Endothelial cell of umbilical vein (primary cell): ENCODE results near the gene RPS6KA4. TPM values are rescaled to one million over a fixed set of nuclear protein-coding genes. Genes with fewer than 3 reads are reported as not detected.

Experiments used
- Bru-seq: library from RNA; stranded (reverse); fragments of 400-500 nt; gene quantifications from one replicate; lab custom pipeline; 2021; lab: Mats Ljungman, UMichigan
- BruChase-seq, 2 experiments: library from RNA; stranded (reverse); fragments of 400-500 nt; gene quantifications; one replicate each; lab custom pipeline; 2021; lab: Mats Ljungman, UMichigan
- BruUV-seq: library from RNA; stranded (reverse); fragments of 400-500 nt; replicated peaks from 2 replicates; lab custom pipeline; 2021; lab: Mats Ljungman, UMichigan
- CTCF ChIA-PET: fragments of 300-600, 350-600 bp; sonication (Branson Sonifier 250); formaldehyde crosslinking; loops from one replicate; lab custom pipeline; 2021; ENCODE audit warnings: antibody characterized with exemption, inconsistent platforms; lab: Charles Lee
- POLR2A ChIA-PET: fragments of 300-600, 350-600 bp; sonication (Branson Sonifier 250); formaldehyde crosslinking; loops from one replicate; lab custom pipeline; 2021; ENCODE audit warnings: antibody characterized with exemption, inconsistent platforms; lab: Charles Lee
- DNase-seq: peaks from one replicate; pipeline ENCODE4 v3.0.0-alpha.2; 2011; ENCODE audit warnings: low read depth, low spot score
- FAIRE-seq: peaks from 2 replicates; lab custom pipeline; 2011; peaks lifted over from hg19 to GRCh38; lab: Jason Lieb, UNC
- H2AFZ ChIP-seq: 2 replicates; pipeline ENCODE4 v1.6.0; 2012; ENCODE audit warnings: low read depth, low read length, control low read depth, inconsistent platforms
- H3K27ac ChIP-seq: 2 replicates; pipeline ENCODE4 v1.5.1; 2011; ENCODE audit warnings: low read depth, mild to moderate bottlenecking, control low read depth, low read length, moderate library complexity; ENCODE audit not compliant: insufficient read depth
- H3K27me3 ChIP-seq, 2 experiments: 2 replicates each; pipeline versions ENCODE4 v1.6.0 to v1.6.1; 2011; ENCODE audit warnings: low read length in 2 of 2, mixed read lengths in 1 of 2; ENCODE audit not compliant: control insufficient read depth in 2 of 2, insufficient read depth in 2 of 2
- H3K36me3 ChIP-seq, 2 experiments: 2 replicates in 1 of 2; 3 replicates in 1 of 2; pipeline ENCODE4 v1.5.1; 2011; ENCODE audit warnings: low read length in 2 of 2, mild to moderate bottlenecking in 1 of 2, moderate library complexity in 1 of 2; ENCODE audit not compliant: control insufficient read depth in 2 of 2, insufficient read depth in 2 of 2; ENCODE audit errors: extremely low read depth in 1 of 2
- H3K4me1 ChIP-seq: 3 replicates; pipeline ENCODE4 v1.5.1; 2011; ENCODE audit warnings: mild to moderate bottlenecking, low read length; ENCODE audit not compliant: control insufficient read depth, insufficient read depth; ENCODE audit errors: extremely low read depth
- H3K4me2 ChIP-seq: 2 replicates; pipeline ENCODE4 v1.6.1; 2011; ENCODE audit warnings: low read length, control low read depth, mixed read lengths; ENCODE audit not compliant: insufficient read depth
- H3K4me3 ChIP-seq, 3 experiments: fragments of 200-600 bp in 1 of 3; sonication (generic), shearing (Covaris generic) in 1 of 3; replicated peaks in 1 of 3; 2 replicates each; pipeline ENCODE4 v1.5.1; 2011 to 2016; ENCODE audit warnings: control low read depth in 3 of 3, low read length in 3 of 3, mild to moderate bottlenecking in 2 of 3, inconsistent platforms in 1 of 3, low read depth in 1 of 3, moderate library complexity in 1 of 3; ENCODE audit not compliant: insufficient read depth in 1 of 3
- H3K79me2 ChIP-seq: 2 replicates; pipeline ENCODE4 v1.6.0; 2012; ENCODE audit warnings: low read length, inconsistent platforms; ENCODE audit not compliant: control insufficient read depth, insufficient read depth
- H3K9ac ChIP-seq: replicated peaks from 2 replicates; pipeline ENCODE3; 2011; ENCODE audit warnings: low read length, control low read depth; ENCODE audit not compliant: insufficient read depth; ENCODE audit errors: extremely low read depth
- H3K9me1 ChIP-seq: replicated peaks from 3 replicates; pipeline ENCODE4 v1.6.0; 2011; ENCODE audit warnings: mild to moderate bottlenecking, low read length; ENCODE audit not compliant: control insufficient read depth, insufficient read depth; ENCODE audit errors: extremely low read depth
- H3K9me3 ChIP-seq: replicated peaks from 2 replicates; pipeline ENCODE4 v1.5.1; 2012; ENCODE audit warnings: low read length, inconsistent platforms; ENCODE audit not compliant: control insufficient read depth, insufficient read depth
- H4K20me1 ChIP-seq: replicated peaks from 2 replicates; pipeline ENCODE3; 2011; ENCODE audit warnings: mild to moderate bottlenecking, low read length; ENCODE audit not compliant: control insufficient read depth, insufficient read depth; ENCODE audit errors: extremely low read depth
- EZH2 ChIP-seq: IDR thresholded peaks from 2 replicates; pipeline ENCODE4 v1.6.1; 2012; ENCODE audit warnings: borderline replicate concordance, low read depth, mild to moderate bottlenecking, moderate library complexity, low read length, inconsistent platforms; ENCODE audit not compliant: severe bottlenecking
- FOS ChIP-seq: IDR thresholded peaks from 2 replicates; pipeline ENCODE4 v1.6.1; 2011; ENCODE audit warnings: mild to moderate bottlenecking, low read length, moderate library complexity, borderline replicate concordance; ENCODE audit not compliant: insufficient read depth
- GATA2 ChIP-seq: IDR thresholded peaks from 2 replicates; pipeline ENCODE4 v1.7.0; 2011; ENCODE audit warnings: low read depth, mild to moderate bottlenecking, moderate library complexity, mixed read lengths, low read length; ENCODE audit not compliant: insufficient read length, insufficient read depth
- JUN ChIP-seq: IDR thresholded peaks from 2 replicates; pipeline ENCODE4 v1.6.1; 2011; ENCODE audit warnings: borderline replicate concordance, low read depth; ENCODE audit not compliant: insufficient read length, insufficient read depth
- MYC ChIP-seq: IDR thresholded peaks from one replicate; pipeline ENCODE4 v1.6.1; 2011; ENCODE audit warnings: mild to moderate bottlenecking, low read depth, low read length
- POLR2A ChIP-seq: IDR thresholded peaks from 2 replicates; pipeline ENCODE4 v1.6.1; 2012; ENCODE audit warnings: low read depth, mild to moderate bottlenecking, control low read depth, low read length
- POLR2AphosphoS5 ChIP-seq: IDR thresholded peaks from 2 replicates; pipeline ENCODE4 v1.6.1; 2012; ENCODE audit warnings: low read depth, mild to moderate bottlenecking, control low read depth, low read length, moderate library complexity; ENCODE audit not compliant: insufficient read depth
- dilution Hi-C: fragments of 300-500 bp; cut with MboI; formaldehyde crosslinking; loops from one replicate; pipeline ENCODE4 v1.15.0; 2019; ENCODE audit warnings: low sequenced_read_pairs; ENCODE audit not compliant: extremely low pct_ligation_motif_present
- intact Hi-C: fragments of 100-400 bp; cut with micrococcal nuclease; formaldehyde crosslinking; loops from one replicate; pipeline ENCODE4 v1.10.0; 2022
- long read RNA-seq: library from polyadenylated mRNA; stranded (forward); transcript quantifications from one replicate; pipeline ENCODE4 v2.0.0, GENCODE V29; 2021
- polyA minus RNA-seq, 3 experiments: library from RNA; depleted of rRNA, polyadenylated mRNA; stranded (reverse); fragments of >200 nt; gene quantifications; 1 replicate in 1 of 3; 2 replicates in 2 of 3; pipeline ENCODE4 v1.2.3, GENCODE V29; 2011
- polyA plus RNA-seq, 4 experiments: library from polyadenylated mRNA; depleted of rRNA in 3 of 4; stranded (reverse) in 3 of 4; unstranded in 1 of 4; fragments of >200 nt; gene quantifications; 2 replicates each; pipeline versions ENCODE4 v1.2.1 to v1.2.3, GENCODE V29; 2011 to 2012; ENCODE audit warnings: missing spikeins in 1 of 4
- total RNA-seq: library from RNA; stranded (reverse); gene quantifications from 2 replicates; pipeline ENCODE4 v1.2.3, GENCODE V29; 2021
- TF ChIP-seq, protein P1 (sequence below): IDR thresholded peaks from 2 replicates; pipeline ENCODE4 v1.6.1; 2011; ENCODE audit not compliant: insufficient read depth, insufficient read length

RPS6KA4 gene
- 41.8 and 44.1 TPM in 2 replicates for total RNA-seq
- polyA plus RNA-seq, result 26.5 and 29.2 TPM in 2 replicates
- polyA plus RNA-seq (2011; cell fraction: cytosol; rRNA removed), result 25.3 and 28.6 TPM in 2 replicates
- 51.5 and 52.7 TPM in 2 replicates for polyA plus RNA-seq (2011; cell fraction: nucleus; rRNA removed)
- polyA plus RNA-seq (2012), result 36.1 and 42.9 TPM in 2 replicates
- polyA minus RNA-seq, result 27.8 and 28.5 TPM in 2 replicates
- 44.0 TPM for polyA minus RNA-seq (2011; cell fraction: cytosol; rRNA and poly(A)+ RNA removed)
- 16.1 and 23.9 TPM in 2 replicates for polyA minus RNA-seq (2011; cell fraction: nucleus; rRNA and poly(A)+ RNA removed)
- Bru-seq, nascent RNA, result percentile 57 among the genes with signal in this experiment
- BruChase-seq, experiment 1, labeled RNA remaining after a 6-hour chase, result percentile 75 among the genes with signal in this experiment
- BruChase-seq, experiment 2, labeled RNA remaining after a 2-hour chase, result percentile 60 among the genes with signal in this experiment
- long read RNA-seq, transcript RPS6KA4-201 (17 exons, 3,119 nt), result major isoform, 25 of 58 reads
- long read RNA-seq, partial matches to known transcripts, result 5 of 58 reads
- long read RNA-seq, other reads (novel, unspliced or antisense), result 19 of 58 reads

DNA sequence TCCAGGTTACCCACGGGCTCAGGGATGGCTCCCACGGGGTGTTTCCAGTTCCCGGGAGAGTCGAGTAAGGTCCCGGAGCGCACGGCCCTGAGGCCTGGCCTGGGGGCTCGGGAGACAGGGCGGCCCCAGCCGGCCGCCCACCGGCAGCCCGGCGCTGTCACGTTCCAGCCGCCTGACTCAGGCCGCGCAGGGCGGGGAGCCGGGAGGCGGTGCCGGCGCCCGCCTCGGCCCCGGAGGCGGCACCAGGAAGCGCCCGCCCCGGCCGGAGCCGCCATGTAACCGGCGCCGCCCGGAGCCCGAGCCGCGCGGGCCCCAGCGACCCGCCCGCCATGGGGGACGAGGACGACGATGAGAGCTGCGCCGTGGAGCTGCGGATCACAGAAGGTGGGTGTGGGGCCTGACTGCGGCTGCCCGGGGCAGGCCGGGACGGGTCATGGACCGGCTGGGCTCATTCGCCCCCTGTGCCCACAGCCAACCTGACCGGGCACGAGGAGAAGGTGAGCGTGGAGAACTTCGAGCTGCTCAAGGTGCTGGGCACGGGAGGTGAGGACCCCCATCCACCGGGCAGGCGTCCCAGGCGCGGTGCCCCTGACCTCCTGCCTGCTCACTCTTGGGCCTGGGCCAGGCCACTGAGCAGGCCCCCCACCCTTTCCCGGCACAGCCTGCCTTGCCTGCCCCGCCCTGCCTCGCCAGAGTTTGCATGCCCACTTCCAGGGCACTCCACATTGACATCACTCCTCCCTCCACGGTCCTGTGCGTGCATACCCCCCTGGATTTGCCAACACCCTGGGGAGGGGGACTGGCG, at the start of gene RPS6KA4:
RPS6KA4 (plus strand) TSS at position 256 of the 805 bp plus-strand sequence; CDS start at position 330, 74 bp downstream.
- FAIRE-seq, result peak; percentile 60
- BruUV-seq, result TSS peak; percentile 23
- Histone ChIP-seq H3K9me3 (no peaks in the 10 kb centered on the region), H3K27me3 (no peaks in the 10 kb centered on the region), H3K36me3 (peaks cover 5 to 15% of the 10 kb centered on the region in 2 experiments), H3K4me2 (peak within 1 kb of the TSS; percentile 57), H3K79me2 (peaks cover 10% of the 10 kb centered on the region), H3K9me1 (no peaks in the 10 kb centered on the region), H3K27ac (peak within 1 kb of the TSS; percentile 70), H3K9ac (peak within 1 kb of the TSS; percentile 44), H3K4me1 (peaks cover 22% of the 10 kb centered on the region), H3K4me3 (peak within 1 kb of the TSS; percentile 11 to 91 (median 33)), H4K20me1 (no peaks in the 10 kb centered on the region), H2AFZ (peak within 1 kb of the TSS; percentile 69)
- intact Hi-C loops (loop anchor here (1.0 to 5.0 kb wide), 2 partner anchors 41 to 117 kb away; partner anchors contain the start of genes FKBP2 and PRDX5), dilution Hi-C loops (no loop called here)
- ChIA-PET CTCF (interaction anchor here (1.2 to 4.5 kb wide), 4 partner anchors 15 to 58 kb away, joined by 3 to 107 read pairs (median 10); partner anchors contain the start of genes PRDX5 and TRMT112), POLR2A (no interaction called here)
- peak; percentile 60 for DNase-seq
- TF ChIP-seq GATA2 (no peak), JUN (no peak), EZH2 (no peak), POLR2AphosphoS5 (peak; percentile 83), FOS (peak; percentile 36), MYC (no peak), POLR2A (peak; percentile 92)
- TF ChIP-seq, protein P1, sequence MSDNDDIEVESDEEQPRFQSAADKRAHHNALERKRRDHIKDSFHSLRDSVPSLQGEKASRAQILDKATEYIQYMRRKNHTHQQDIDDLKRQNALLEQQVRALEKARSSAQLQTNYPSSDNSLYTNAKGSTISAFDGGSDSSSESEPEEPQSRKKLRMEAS, result no peak
